Measurements from ENCODE around the gene POP4.

Gene POP4

GRCh38 chr19:29576761-29577648 lies 29.1 kb upstream of the POP4 start:
- no peak for DNase-seq (ENCODE audit: low spot score)

- DNase-seq (ENCODE audit: low spot score) = no peak
Measured at GRCh38 chr19:29577649-29577963, 28.5 kb upstream of the POP4 start.

GRCh38 chr19:29578349-29578748 lies 27.7 kb upstream of the POP4 start:
- DNase-seq (ENCODE audit: low spot score) = no peak

GRCh38 chr19:29579308-29579910 lies 26.7 kb upstream of the POP4 start:
- no peak for DNase-seq (ENCODE audit: low spot score)

GRCh38 chr19:29581398-29581797 lies 24.7 kb upstream of the POP4 start:
- DNase-seq (ENCODE audit: low spot score) = no peak

- no peak for DNase-seq (ENCODE audit: low spot score)
Measured at GRCh38 chr19:29583196-29583999, 22.7 kb upstream of the POP4 start.

- DNase-seq (ENCODE audit: low spot score) = no peak
Measured at GRCh38 chr19:29586401-29586800, 19.7 kb upstream of the POP4 start.

GRCh38 chr19:29587059-29587458 lies 19.0 kb upstream of the POP4 start:
- DNase-seq (ENCODE audit: low spot score) = no peak

- DNase-seq (ENCODE audit: low spot score) = no peak
Measured at GRCh38 chr19:29587518-29587986, 18.5 kb upstream of the POP4 start.

GRCh38 chr19:29588095-29588494 lies 18.0 kb upstream of the POP4 start:
- DNase-seq (ENCODE audit: low spot score) = no peak

- no peak for DNase-seq (ENCODE audit: low spot score)
Measured at GRCh38 chr19:29590278-29590677, 15.8 kb upstream of the POP4 start.

- DNase-seq (ENCODE audit: low spot score) = no peak
Measured at GRCh38 chr19:29591670-29592069, 14.4 kb upstream of the POP4 start.

GRCh38 chr19:29593869-29594268 lies 12.2 kb upstream of the POP4 start:
- DNase-seq (ENCODE audit: low spot score) = no peak

- DNase-seq (ENCODE audit: low spot score) = no peak
Measured at GRCh38 chr19:29596080-29596727, 9.9 kb upstream of the POP4 start.

- DNase-seq (ENCODE audit: low spot score) = no peak
Measured at GRCh38 chr19:29596885-29597525, 9.1 kb upstream of the POP4 start.

- DNase-seq (ENCODE audit: low spot score) = no peak
Measured at GRCh38 chr19:29598036-29598435, 8.0 kb upstream of the POP4 start.

GRCh38 chr19:29598496-29598895 lies 7.6 kb upstream of the POP4 start:
- DNase-seq (ENCODE audit: low spot score) = no peak

GRCh38 chr19:29603308-29603707 lies 2.8 kb upstream of the POP4 start:
- no peak for DNase-seq (ENCODE audit: low spot score)

GRCh38 chr19:29606420-29606747 lies 301 bp downstream of the POP4 start:
- DNase-seq (ENCODE audit: low spot score) = no peak

GRCh38 chr19:29609636-29610035 lies 3.6 kb downstream of the POP4 start:
- no peak for DNase-seq (ENCODE audit: low spot score)

- no peak for DNase-seq (ENCODE audit: low spot score)
Measured at GRCh38 chr19:29610213-29610573, 4.1 kb downstream of the POP4 start.

Data from NAMALWA (cell line).